Gastrocnemius medialis (tissue), 4 donors: Measurements from ENCODE around the gene ZFR. TPM values are rescaled to one million over a fixed set of nuclear protein-coding genes. Genes with fewer than 3 reads are reported as not detected.
"Not testable (repeated sequence)": the region's sequence is repeated elsewhere in the genome, so short reads cannot be mapped to it uniquely, and the experiment has no call there.

Source experiments
- ATAC-seq, 2 donors: fragments of 150-250 bp; one replicate each; pipeline ENCODE4 v1.9.1; 2016
- DNase-seq, 2 donors: peaks; one replicate each; pipeline ENCODE4 v3.0.0-alpha.2; 2019
- H3K27ac ChIP-seq, 4 donors: fragments of 200-600 bp; sonication (generic); 1 replicate in 1 of 4; 2 replicates in 3 of 4; pipeline ENCODE4 v1.5.1; 2016 to 2018; ENCODE audit warnings: mild to moderate bottlenecking in 2 of 4, moderate library complexity in 1 of 4
- H3K27me3 ChIP-seq, 3 donors: fragments of 200-600 bp; sonication (generic) in 2 of 3; 1 replicate in 1 of 3; 2 replicates in 2 of 3; pipeline versions ENCODE4 v1.5.1 to v1.6.0; 2016 to 2019; ENCODE audit warnings: mild to moderate bottlenecking in 1 of 3, moderate library complexity in 1 of 3
- H3K36me3 ChIP-seq, 2 donors: fragments of 200-600 bp; sonication (generic) in 1 of 2; one replicate each; pipeline ENCODE4 v1.5.1; 2017 to 2018
- H3K4me1 ChIP-seq, 2 donors: fragments of 200-600 bp; sonication (generic) in 1 of 2; one replicate each; pipeline ENCODE4 v1.5.1; 2016 to 2017; ENCODE audit warnings: mild to moderate bottlenecking in 2 of 2
- H3K4me3 ChIP-seq, 4 donors: fragments of 200-600 bp; sonication (generic) in 3 of 4; 1 replicate in 1 of 4; 2 replicates in 3 of 4; pipeline ENCODE4 v1.5.1; 2016 to 2019; ENCODE audit warnings: mild to moderate bottlenecking in 2 of 4
- H3K9me3 ChIP-seq, 3 donors: fragments of 200-600 bp; sonication (generic) in 2 of 3; 1 replicate in 1 of 3; 2 replicates in 2 of 3; pipeline ENCODE4 v1.5.1; 2016 to 2019
- CTCF ChIP-seq, 5 experiments: fragments of 450-650 bp in 3 of 5; fragments of 200-600 bp in 2 of 5; sonication (generic) in 2 of 5; IDR thresholded peaks in 4 of 5; conservative IDR thresholded peaks in 1 of 5; 1 replicate in 4 of 5; 2 replicates in 1 of 5; pipeline ENCODE4 v1.5.1; 2016 to 2019; ENCODE audit warnings: antibody characterized with exemption in 5 of 5, mild to moderate bottlenecking in 3 of 5, moderate library complexity in 3 of 5
- POLR2A ChIP-seq, 2 donors: fragments of 450-650 bp; IDR thresholded peaks; one replicate each; pipeline ENCODE4 v1.6.1; 2017; ENCODE audit warnings: antibody characterized with exemption in 2 of 2, mild to moderate bottlenecking in 2 of 2, moderate library complexity in 2 of 2
- in situ Hi-C, 4 donors: fragments of 200-750 bp; cut with MboI; loops; one replicate each; pipeline versions ENCODE4 v1.15.0 to v1.8.0; 2017; ENCODE audit warnings: low sequenced_read_pairs in 4 of 4
- intact Hi-C: fragments of 100-400 bp; cut with DNase I; formaldehyde crosslinking; loops from one replicate; pipeline ENCODE4 v1.15.1; 2023; ENCODE audit warnings: low total_unique reads
- total RNA-seq, 4 donors: library from RNA; depleted of rRNA; stranded (reverse); fragments of >200 nt; gene quantifications; one replicate each; pipeline versions ENCODE4 v1.1.0 to v1.2.3, GENCODE V29; 2016

ZFR gene
- total RNA-seq, 4 donors from 2014 or later: 84.0 to 109 (median 89.4) TPM

GRCh38 chr5:32405507-32405906, 39.0 kb downstream of the ZFR start:
- Histone ChIP-seq H3K9me3 (no peaks in the 10 kb centered on the region), H3K4me3 (no peak overlapping the region), H3K36me3 (peaks cover 0 to 85% of the 10 kb centered on the region in 2 donors), H3K27me3 (no peaks in the 10 kb centered on the region), H3K4me1 (no peaks in the 10 kb centered on the region), H3K27ac (no peak overlapping the region)
- no peak for DNase-seq
- ATAC-seq: no peak
- no peak for TF ChIP-seq CTCF (IDR thresholded peaks at IDR 0.05 in 4 of 5, conservative IDR thresholded peaks at IDR 0.05 in 1 of 5)
- no peak for TF ChIP-seq POLR2A (IDR thresholded peaks at IDR 0.05)
- in situ Hi-C loops (no loop called here), intact Hi-C loops (no loop called here)

GRCh38 chr5:32403760-32404159, 40.8 kb downstream of the ZFR start:
- no peak for DNase-seq
- intact Hi-C loops (no loop called here), in situ Hi-C loops (no loop called here)
- TF ChIP-seq CTCF (IDR thresholded peaks at IDR 0.05 in 4 of 5, conservative IDR thresholded peaks at IDR 0.05 in 1 of 5): no peak
- TF ChIP-seq POLR2A (IDR thresholded peaks at IDR 0.05): no peak
- H3K36me3 ChIP-seq: peaks cover 0 to 91% of the 10 kb centered on the region in 2 donors
- H3K27me3 ChIP-seq: no peaks in the 10 kb centered on the region
- H3K4me3 ChIP-seq: no peak overlapping the region
- ATAC-seq: no peak
- H3K4me1 ChIP-seq: no peaks in the 10 kb centered on the region
- no peak overlapping the region for H3K27ac ChIP-seq
- H3K9me3 ChIP-seq: no peaks in the 10 kb centered on the region

DNA sequence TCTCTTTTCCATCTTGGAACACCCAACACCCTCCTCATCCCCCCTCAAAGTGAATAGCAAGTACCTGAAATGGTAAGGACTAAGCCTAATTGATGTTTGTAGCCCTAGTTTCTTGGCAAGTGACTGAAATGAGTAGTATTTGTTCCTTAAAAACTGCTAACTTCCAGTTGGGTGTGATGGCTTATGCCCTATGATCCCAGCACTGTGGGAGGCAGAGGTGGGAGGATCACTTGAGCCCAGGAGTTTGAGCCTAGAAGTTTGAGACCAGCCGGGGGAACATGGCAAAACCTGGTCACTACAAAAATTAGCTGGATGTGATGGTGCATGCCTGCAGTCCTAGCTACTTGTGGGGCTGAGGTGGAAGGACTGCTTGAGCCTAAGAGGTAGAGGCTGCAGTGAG, 44.1 kb downstream of the ZFR start:
- ATAC-seq (no peak), DNase-seq (no peak)
- intact Hi-C loops: no loop called here
- Histone ChIP-seq H3K9me3 (no peaks in the 10 kb centered on the region), H3K4me3 (no peak overlapping the region), H3K36me3 (peaks cover 0 to 96% of the 10 kb centered on the region in 2 donors), H3K27ac (no peak overlapping the region), H3K4me1 (no peaks in the 10 kb centered on the region), H3K27me3 (no peaks in the 10 kb centered on the region)
- TF ChIP-seq POLR2A (IDR thresholded peaks at IDR 0.05) (no peak), CTCF (IDR thresholded peaks at IDR 0.05 in 4 of 5, conservative IDR thresholded peaks at IDR 0.05 in 1 of 5) (no peak)
- in situ Hi-C loops: no loop called here

DNA sequence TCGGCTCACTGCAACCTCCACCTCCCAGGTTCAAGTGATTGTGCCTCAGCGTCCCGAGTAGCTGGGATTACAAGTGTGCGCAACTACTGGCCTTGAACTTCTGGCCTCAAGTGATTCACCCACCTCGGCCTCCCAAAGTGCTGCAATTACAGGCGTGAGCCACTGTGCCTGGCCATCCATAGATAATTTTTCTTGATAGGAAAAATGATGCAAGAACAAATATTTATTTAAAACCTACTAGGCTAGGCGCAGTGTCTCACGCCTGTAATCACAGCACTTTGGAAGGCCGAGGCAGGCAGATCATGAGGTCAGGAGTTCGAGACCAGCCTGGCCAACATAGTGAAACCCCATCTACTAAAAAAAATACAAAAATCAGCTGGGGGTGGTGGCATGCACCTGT, 45.8 kb downstream of the ZFR start:
- ATAC-seq, H3K27me3 ChIP-seq, H3K4me1 ChIP-seq, H3K9me3 ChIP-seq, H3K27ac ChIP-seq, H3K4me3 ChIP-seq, DNase-seq, intact Hi-C loops: not testable (repeated sequence)
- in situ Hi-C loops: loop anchor here in 1 of 4 donors (25.0 kb wide), 1 partner anchor 861 kb away; the partner anchor contains the start of genes C5orf22 and DROSHA
- peaks cover 0 to 98% of the 10 kb centered on the region in 2 donors for H3K36me3 ChIP-seq

- peaks cover 0 to 88% of the 10 kb centered on the region in 2 donors for H3K36me3 ChIP-seq
- ATAC-seq (no peak), DNase-seq (no peak)
- TF ChIP-seq CTCF (IDR thresholded peaks at IDR 0.05 in 4 of 5, conservative IDR thresholded peaks at IDR 0.05 in 1 of 5) (no peak), POLR2A (IDR thresholded peaks at IDR 0.05) (no peak)
- no peak overlapping the region for H3K4me3 ChIP-seq
- no peaks in the 10 kb centered on the region for H3K27me3 ChIP-seq
- intact Hi-C loops: no loop called here
- H3K4me1 ChIP-seq: no peaks in the 10 kb centered on the region
- no peak overlapping the region for H3K27ac ChIP-seq
- no peaks in the 10 kb centered on the region for H3K9me3 ChIP-seq
- in situ Hi-C loops: loop anchor here in 1 of 4 donors (25.0 kb wide), 1 partner anchor 858 kb away; the partner anchor contains the start of genes C5orf22 and DROSHA
These were observed 49.6 kb downstream of the ZFR start for GRCh38 chr5:32394981-32395380.
